GM15510 (cell line): ENCODE results near the gene EXOSC2.
A peak's percentile ranks its signal among the peaks of the same experiment; 100 is the strongest.

ENCODE experiments used
- POLR2A ChIP-seq: IDR thresholded peaks from 3 replicates; pipeline ENCODE4 v1.6.1; 2011; ENCODE audit warnings: borderline replicate concordance; ENCODE audit not compliant: insufficient read length; ENCODE audit errors: extremely low read depth

Gene EXOSC2

GRCh38 chr9:130707225-130707976 is 13.8 kb downstream of the EXOSC2 start:
- TF ChIP-seq POLR2A = no peak

DNA sequence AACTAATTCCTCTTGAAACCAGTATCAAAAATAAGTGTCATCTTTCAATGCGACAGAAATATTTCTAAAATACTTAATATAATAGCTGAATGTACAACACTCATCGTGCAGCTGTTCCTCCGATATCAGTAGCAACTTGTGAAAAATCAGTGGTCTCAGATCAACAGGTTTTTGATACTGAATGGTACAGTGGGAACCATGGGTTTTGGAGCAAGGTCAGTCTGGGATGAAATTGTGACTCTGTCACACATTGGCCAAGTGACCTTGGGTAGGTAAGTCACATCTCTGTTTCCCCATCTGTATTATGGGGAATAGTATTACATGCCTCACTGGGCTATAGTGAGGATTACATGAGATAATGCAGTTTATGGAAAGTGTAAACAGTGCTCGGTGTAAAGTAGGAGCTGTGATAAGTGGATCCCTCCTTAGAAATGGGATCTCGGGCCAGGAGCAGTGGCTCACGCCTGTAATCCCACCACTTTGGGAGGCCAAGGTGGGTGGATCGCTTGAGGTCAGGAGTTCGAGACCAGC is 17.3 kb downstream of the EXOSC2 start:
- TF ChIP-seq POLR2A = no peak

- no peak for TF ChIP-seq POLR2A
Observed at GRCh38 chr9:130711469-130711868, 17.9 kb downstream of the EXOSC2 start.

- peak; percentile 60 for TF ChIP-seq POLR2A
Observed at GRCh38 chr9:130712564-130713285, 19.1 kb downstream of the EXOSC2 start.

GRCh38 chr9:130713286-130713960 is 19.8 kb downstream of the EXOSC2 start:
- no peak for TF ChIP-seq POLR2A

GRCh38 chr9:130714586-130715110 is 21.1 kb downstream of the EXOSC2 start:
- no peak for TF ChIP-seq POLR2A

- no peak for TF ChIP-seq POLR2A
Observed at GRCh38 chr9:130715270-130715669, 21.7 kb downstream of the EXOSC2 start.

DNA sequence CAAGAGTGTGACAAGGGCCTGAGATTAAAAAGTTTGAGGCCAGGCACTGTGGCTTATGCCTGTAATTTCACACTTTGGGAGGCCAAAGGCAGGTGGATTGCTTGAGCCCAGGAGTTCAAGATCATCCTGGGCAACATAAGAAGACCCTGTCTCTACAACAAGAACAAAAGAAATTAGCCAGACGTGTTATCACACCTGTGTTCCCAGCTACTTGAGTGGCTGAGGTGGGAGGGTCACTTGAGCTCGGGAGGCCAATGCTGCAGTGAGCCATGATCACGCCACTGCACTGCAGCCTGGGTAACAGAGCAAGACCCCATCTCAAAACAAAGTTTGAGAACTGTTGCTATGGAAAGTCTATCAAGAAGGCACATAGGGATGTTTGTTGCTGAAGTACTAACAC is 25.0 kb downstream of the EXOSC2 start:
- TF ChIP-seq POLR2A = no peak

DNA sequence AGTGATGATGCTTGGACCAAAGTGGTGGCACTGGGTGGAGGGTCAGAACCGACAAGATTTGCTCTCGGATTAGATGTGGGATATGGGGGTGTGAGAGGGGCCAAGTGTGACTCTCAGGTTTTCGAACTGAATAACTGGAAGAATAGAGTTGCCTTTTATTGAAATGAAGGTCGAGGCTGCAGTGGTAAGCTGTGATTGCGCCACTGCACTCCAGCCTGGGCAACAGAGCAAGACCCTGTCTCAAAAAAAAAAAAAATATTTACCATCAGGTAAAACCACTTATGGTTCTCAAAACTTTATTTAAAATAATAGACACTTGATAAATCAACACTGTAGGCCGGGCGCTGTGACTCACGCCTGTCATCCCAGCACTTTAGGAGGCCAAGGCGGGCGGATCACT is 27.2 kb downstream of the EXOSC2 start:
- TF ChIP-seq POLR2A = no peak

GRCh38 chr9:130728721-130729120 is 35.1 kb downstream of the EXOSC2 start:
- no peak for TF ChIP-seq POLR2A

DNA sequence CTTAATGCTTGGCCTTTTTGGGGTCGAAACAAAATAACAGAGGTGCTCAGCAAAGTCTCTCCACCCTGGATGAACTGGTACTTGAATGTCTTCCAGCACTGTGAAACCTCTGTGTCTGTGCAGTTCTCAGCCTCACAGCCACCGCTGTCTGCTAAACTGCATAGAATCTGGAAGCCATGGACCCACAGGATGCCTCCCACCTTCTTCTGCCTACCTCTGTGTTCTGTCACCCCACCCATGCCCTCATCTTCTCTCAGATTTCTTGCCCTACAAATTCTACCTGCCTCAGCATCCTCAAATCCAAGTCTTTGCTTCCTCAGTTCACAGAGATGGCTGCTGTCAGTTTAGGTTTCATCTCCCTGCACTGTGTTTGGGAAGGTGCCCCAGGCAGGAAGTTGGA is 35.6 kb downstream of the EXOSC2 start:
- no peak for TF ChIP-seq POLR2A

DNA sequence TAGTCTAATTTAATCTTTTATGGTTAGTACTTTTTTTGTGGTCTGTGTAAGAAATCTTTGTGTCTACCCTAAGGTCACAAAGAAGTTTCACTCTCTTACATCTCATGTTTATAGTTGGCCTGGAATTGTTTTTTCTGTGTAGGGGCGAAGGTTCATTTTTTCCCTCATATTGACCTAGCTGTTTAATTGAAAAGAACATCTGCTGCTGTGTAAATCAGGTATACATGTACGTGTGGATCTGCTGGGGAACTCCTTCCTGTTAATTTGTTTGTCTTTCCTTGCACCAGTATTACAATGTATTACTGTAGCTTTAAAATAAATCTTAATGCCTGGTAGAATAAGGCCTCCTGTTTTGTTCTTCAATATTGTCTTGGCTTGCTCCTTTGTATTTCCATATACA is 37.8 kb downstream of the EXOSC2 start:
- no peak for TF ChIP-seq POLR2A

- no peak for TF ChIP-seq POLR2A
Observed at GRCh38 chr9:130732136-130732535, 38.6 kb downstream of the EXOSC2 start.

DNA sequence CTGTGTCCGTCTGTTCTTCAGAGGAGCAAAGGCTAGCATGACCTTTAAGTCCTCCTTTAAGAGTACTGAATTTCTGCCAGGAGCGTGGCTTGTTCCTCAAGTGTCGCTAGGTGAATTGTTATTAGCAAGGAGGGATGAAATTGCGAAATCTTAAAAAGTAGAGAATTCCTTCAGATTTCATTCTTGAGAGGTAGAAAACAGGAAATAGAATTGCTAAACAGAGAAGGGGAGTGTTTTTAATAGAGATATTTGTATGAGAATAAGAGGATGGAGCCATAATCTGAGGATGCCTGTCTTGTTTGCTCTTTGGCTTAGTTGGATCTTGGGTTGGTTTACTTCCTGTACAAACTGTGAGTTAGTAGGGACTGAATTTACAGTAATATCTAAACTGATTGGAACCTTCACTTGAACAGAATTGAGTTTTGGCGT is 39.2 kb downstream of the EXOSC2 start:
- no peak for TF ChIP-seq POLR2A

DNA sequence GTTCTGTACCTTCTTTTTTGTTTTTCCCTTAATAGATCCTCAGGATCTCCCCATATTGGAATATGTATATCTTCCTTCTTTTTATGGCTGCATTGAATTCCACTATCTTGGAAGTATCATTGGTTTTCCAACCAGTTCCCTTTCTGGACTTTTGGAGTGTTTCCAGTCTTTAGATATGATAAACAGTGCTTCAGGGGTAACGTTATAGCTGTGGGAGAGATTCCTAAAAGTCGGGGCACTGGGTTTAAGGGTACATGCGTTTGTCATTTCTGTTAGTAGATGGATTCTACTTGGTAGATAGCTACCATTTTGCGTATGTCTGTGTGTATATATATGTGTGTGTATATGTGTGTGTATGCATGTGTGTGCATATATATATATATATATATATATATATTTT is 42.0 kb downstream of the EXOSC2 start:
- TF ChIP-seq POLR2A = no peak
